Lung microvascular endothelial cell (primary cell): ENCODE measurements around the gene RIBC1. TPM values are rescaled to one million over a fixed set of nuclear protein-coding genes. Genes with fewer than 3 reads are reported as not detected.
A peak's percentile ranks its signal among the peaks of the same experiment; 100 is the strongest.
"Not testable (repeated sequence)": the region's sequence is repeated elsewhere in the genome, so short reads cannot be mapped to it uniquely, and the experiment has no call there.

Experiments used
- DNase-seq, 2 donors: peaks; one replicate each; pipeline versions ENCODE4 v3.0.0 to v3.0.0-alpha.2; 2010; ENCODE audit warnings: low read depth in 2 of 2
- total RNA-seq: library from RNA; depleted of rRNA; stranded (reverse); fragments of >200 nt; gene quantifications from 2 replicates; pipeline ENCODE4 v1.2.1, GENCODE V29; 2014

The RIBC1 gene
- under 0.01 TPM in 1 of 2 replicates, not detected in the other for total RNA-seq

GRCh38 chrX:53422861-53423306, at the start of gene RIBC1:
Gene RIBC1 (plus strand): TSS chrX:53422873. CDS start chrX:53426277, 3,404 bp downstream.
- no peak for DNase-seq

DNA sequence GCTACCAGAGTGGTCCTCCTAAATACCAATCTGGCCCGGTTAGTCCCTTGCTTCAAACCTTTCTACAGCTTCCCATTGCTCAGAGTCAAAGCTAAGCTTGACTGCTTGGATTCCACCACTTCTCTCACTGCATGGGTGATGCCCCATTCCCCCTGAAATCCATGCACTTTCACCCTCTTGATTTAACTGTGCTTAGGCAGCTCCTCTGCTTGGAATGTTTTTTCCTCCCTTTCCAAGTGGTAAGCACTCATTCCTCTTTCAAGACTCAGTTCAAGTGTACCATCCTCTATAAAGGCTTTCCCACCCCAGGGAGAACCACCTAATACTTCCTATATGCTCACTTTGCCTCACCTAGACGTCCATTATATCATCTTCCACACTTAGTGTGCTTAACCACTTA, 49.4 kb upstream of the RIBC1 start:
- no peak for DNase-seq

DNA sequence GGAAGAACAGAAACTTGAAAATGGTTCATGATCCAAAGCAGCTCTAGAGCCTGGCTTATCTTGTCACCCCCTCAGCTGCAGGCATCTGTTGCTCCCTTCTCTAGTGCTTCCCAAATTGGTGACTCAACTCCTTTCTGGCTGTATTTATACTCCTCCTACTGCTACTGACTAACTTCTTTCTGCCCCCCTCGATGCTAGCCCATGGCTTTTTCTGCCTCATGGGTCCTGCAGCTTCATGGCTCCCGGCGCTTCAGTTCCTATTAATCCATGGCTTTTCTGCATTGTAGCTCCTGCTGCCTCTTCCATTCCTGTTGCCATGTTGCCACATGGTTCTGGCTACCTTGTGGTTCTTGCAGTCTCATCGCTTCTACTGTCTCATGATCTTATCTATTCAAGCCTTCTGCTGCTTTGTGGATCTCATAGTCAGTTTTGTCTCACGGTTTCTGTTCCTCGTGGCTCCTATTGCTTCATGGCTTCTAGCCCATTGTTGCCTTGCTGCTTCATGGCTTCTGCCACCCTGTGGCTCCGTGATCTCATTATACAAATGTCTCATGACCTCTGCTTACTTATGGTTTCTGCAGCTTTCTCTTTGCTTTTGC, 48.4 kb upstream of the RIBC1 start:
- no peak for DNase-seq

DNA sequence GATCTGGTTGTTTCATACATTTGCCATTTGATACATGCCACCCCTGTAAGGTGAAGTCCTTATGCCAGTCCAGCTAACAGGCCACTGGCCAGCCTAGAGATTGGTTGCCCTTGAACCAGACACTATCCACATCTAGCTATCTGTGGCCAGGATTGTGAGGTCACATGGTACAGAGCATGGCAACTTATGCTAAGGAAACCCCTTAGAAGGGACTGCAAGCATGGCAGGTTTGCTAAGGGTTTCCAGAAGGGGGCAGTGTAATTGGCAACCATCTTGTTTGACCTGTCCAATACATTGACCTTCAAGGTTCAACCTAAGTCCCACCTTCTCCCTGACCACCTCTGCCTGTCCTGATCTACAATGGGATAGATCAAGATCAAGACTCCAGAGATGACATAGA, 47.8 kb upstream of the RIBC1 start:
- no peak for DNase-seq

- no peak for DNase-seq
These were observed 45.8 kb upstream of the RIBC1 start for GRCh38 chrX:53376888-53377287.

- DNase-seq, result no peak
These were observed 45.2 kb upstream of the RIBC1 start for GRCh38 chrX:53377464-53377863.

GRCh38 chrX:53379008-53379710, 43.5 kb upstream of the RIBC1 start:
- no peak for DNase-seq

GRCh38 chrX:53379747-53380146, 42.9 kb upstream of the RIBC1 start:
- DNase-seq, result no peak

- no peak for DNase-seq
These were observed 39.1 kb upstream of the RIBC1 start for GRCh38 chrX:53383376-53384076.

DNA sequence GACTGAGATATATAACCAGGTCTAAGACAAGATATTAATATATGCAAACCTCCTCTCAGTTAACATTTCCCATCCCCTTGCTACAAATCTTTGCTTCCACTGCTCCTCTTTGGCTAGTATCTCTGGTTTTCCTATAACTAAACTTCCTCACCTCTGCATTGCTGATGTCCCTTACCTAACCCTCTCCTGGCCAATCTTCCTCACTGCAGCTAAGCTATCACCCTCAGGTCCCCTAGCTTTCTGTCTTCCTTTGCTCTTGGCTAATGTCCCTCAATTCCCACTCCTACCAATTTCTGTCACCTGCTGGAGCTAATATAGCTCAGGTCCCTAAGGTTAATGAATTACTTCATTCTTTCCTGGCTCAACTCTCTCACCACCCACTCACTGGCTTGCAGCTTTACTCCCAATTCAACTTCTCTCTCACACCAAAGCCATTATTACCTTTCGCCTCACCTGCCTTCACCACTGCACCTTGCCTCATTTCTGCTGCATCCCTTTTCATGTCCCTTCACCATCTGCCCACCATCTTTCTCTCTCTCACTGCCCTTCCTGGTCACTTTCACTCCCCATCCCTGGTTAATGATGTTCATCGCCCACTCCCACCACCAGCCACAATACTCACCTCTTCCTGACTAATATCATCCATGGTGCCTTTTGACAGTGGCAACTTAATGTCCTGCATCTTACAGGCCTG, 26.9 kb upstream of the RIBC1 start:
- no peak for DNase-seq

- DNase-seq, result no peak
These were observed 24.5 kb upstream of the RIBC1 start for GRCh38 chrX:53398216-53398615.

DNA sequence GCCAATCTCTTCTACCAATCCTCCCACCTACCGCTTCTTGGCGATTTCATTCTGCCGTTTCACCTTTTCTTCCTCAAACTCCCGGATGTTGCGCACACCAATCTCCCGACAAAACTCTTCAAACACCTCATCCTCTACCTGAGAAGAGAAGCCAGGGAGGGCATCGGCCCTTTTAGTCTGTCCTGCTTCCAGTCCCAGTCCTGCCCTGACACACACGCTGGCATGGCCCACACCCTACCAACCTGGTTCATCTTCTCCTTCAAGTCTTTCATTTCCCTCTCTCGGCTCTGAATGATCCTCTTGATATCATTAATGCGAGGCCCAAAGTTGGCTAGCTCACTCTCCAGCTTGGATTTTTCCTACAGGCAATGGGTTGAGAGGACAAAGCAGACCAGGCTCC, 19.1 kb upstream of the RIBC1 start:
- no peak for DNase-seq

GRCh38 chrX:53412446-53412845, 10.2 kb upstream of the RIBC1 start:
- DNase-seq, result no peak

GRCh38 chrX:53420351-53420750, 2.3 kb upstream of the RIBC1 start:
- not testable (repeated sequence) for DNase-seq

DNA sequence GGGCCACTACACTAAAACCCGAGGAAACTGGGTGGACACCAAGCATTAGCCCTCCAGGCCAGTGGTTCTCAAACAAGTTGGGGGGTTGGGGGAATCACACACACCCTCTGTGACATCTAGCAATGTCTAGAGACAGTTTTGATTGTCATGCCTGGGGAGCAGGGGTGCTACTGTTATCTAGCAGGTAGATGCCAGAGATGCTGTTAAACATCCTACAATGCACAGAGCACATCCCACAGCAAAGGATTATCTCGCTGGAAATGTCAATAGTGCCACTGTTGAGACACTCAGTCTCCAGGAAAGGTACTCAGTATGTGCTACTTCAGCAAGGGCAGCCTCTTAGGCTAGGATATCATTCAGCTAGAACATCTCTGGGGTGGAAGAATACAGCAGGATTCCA, 1.5 kb upstream of the RIBC1 start:
- no peak for DNase-seq

- no peak for DNase-seq
These were observed 944 bp upstream of the RIBC1 start for GRCh38 chrX:53421772-53422085.

- peak; percentile 98 to 99 for DNase-seq
These were observed 400 bp upstream of the RIBC1 start, which contains the start of gene SMC1A for GRCh38 chrX:53422086-53422860. Gene SMC1A (minus strand): TSS chrX:53422654. CDS start chrX:53422600, 54 bp downstream.

- DNase-seq, result no peak
These were observed 7.1 kb downstream of the RIBC1 start for GRCh38 chrX:53429755-53430154.

DNA sequence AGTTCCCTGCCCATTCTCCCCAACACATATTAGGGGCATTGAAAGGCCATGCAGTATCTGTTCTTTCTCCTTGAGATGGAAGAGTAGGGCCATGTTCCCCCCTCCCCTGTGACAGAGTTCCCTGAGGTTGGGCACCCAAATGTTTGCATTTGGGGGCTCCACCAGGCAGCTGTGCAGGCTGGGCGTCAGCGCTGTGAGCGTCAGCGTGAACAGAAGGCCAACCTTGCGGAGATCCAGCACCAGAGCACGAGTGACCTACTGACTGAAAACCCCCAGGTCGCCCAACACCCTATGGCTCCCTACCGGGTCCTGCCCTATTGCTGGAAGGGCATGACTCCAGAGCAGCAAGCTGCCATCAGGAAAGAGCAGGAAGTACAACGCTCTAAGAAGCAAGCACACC, 7.6 kb downstream of the RIBC1 start:
- no peak for DNase-seq

GRCh38 chrX:53433651-53434639, 11.3 kb downstream of the RIBC1 start, which contains the start of gene HSD17B10:
Gene HSD17B10 (minus strand): TSS chrX:53434370. CDS start chrX:53434345, 25 bp downstream.
- DNase-seq, result peak; percentile 81 to 84
